Measurements from ENCODE around the gene DAD1.

DNA sequence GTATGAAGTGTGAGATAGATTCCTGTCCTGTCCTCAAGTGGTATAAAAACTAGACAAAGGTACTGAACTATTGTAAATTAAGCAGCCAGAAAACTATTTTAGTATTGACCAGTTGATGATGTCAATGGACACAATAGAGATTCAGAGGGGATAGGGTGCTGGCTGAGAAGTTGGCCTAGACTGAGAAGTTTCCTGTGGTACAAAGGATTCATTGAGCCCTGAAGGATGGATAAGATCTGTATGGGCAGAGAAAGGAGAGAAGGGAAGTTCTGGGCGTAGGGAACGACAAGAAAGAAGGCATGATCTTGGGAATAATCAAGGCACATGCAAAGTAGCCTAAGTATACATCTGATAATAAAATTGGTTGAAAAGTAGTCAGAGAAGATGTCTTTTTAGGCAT, 44.6 kb downstream of the DAD1 start:
- TF ChIP-seq GATA1 (IDR thresholded peaks at IDR 0.05; ENCODE audit: low read depth, low read length) (no peak), POLR2A (IDR thresholded peaks at IDR 0.05; ENCODE audit: low read length) (no peak)
